Raji (cell line): ENCODE data around the gene GNG13.
A peak's percentile ranks its signal among the peaks of the same experiment; 100 is the strongest.

Experiments used
- POLR2A ChIP-seq: IDR thresholded peaks from 2 replicates; pipeline ENCODE4 v1.6.1; 2011; ENCODE audit warnings: low read depth, low read length, control low read depth; ENCODE audit not compliant: insufficient read depth

The GNG13 gene

GRCh38 chr16:783404-784161 lies 17.0 kb downstream of the GNG13 start:
- TF ChIP-seq POLR2A: peak; percentile 17; the same call in 1 of the 2 replicates

GRCh38 chr16:782766-783403 lies 17.6 kb downstream of the GNG13 start:
- 0 out of 2 replicates have a peak, but pooled peaks have one; percentile 5 for TF ChIP-seq POLR2A

GRCh38 chr16:782258-782657 lies 18.3 kb downstream of the GNG13 start:
- TF ChIP-seq POLR2A: no peak

- no peak for TF ChIP-seq POLR2A
Observed at GRCh38 chr16:781346-782010, 19.1 kb downstream of the GNG13 start.

GRCh38 chr16:780296-780695 lies 20.2 kb downstream of the GNG13 start:
- TF ChIP-seq POLR2A: no peak

- no peak for TF ChIP-seq POLR2A
Observed at GRCh38 chr16:779561-779960, 21.0 kb downstream of the GNG13 start.

- no peak for TF ChIP-seq POLR2A
Observed at GRCh38 chr16:778909-779527, 21.5 kb downstream of the GNG13 start.

- TF ChIP-seq POLR2A: no peak
Observed at GRCh38 chr16:778447-778846, 22.1 kb downstream of the GNG13 start.

GRCh38 chr16:777826-778225 lies 22.7 kb downstream of the GNG13 start:
- TF ChIP-seq POLR2A: no peak

- TF ChIP-seq POLR2A: no peak
Observed at GRCh38 chr16:776824-777223, 23.7 kb downstream of the GNG13 start.

GRCh38 chr16:775236-775796 lies 25.2 kb downstream of the GNG13 start:
- TF ChIP-seq POLR2A: no peak

- TF ChIP-seq POLR2A: no peak
Observed at GRCh38 chr16:774086-775001, 26.2 kb downstream of the GNG13 start.

- TF ChIP-seq POLR2A: no peak
Observed at GRCh38 chr16:772959-773358, 27.6 kb downstream of the GNG13 start.

- TF ChIP-seq POLR2A: no peak
Observed at GRCh38 chr16:770411-770810, 30.1 kb downstream of the GNG13 start.
